CD14-positive monocyte (primary cell): ENCODE results near the gene ARFGAP1. TPM values are rescaled to one million over a fixed set of nuclear protein-coding genes. Genes with fewer than 3 reads are reported as not detected.

Source experiments
- DNase-seq, 3 donors: peaks; one replicate each; pipeline ENCODE4 v3.0.0-alpha.2; 2011 to 2022
- H2AFZ ChIP-seq: 2 replicates; pipeline ENCODE4 v1.6.0; 2012; ENCODE audit warnings: mild to moderate bottlenecking, low read depth, low read length, inconsistent platforms; ENCODE audit not compliant: insufficient read depth, poor library complexity, severe bottlenecking
- H3K27ac ChIP-seq, 2 donors: 1 replicate in 1 of 2; 2 replicates in 1 of 2; pipeline ENCODE4 v1.5.1; 2012 to 2013; ENCODE audit warnings: low read length in 2 of 2, control low read depth in 1 of 2, inconsistent platforms in 1 of 2, low read depth in 1 of 2, mild to moderate bottlenecking in 1 of 2
- H3K27me3 ChIP-seq, 2 donors: one replicate each; pipeline versions ENCODE4 v1.6.0 to v1.6.1; 2011 to 2013; ENCODE audit warnings: low read length in 2 of 2; ENCODE audit not compliant: control insufficient read depth in 2 of 2, insufficient read depth in 2 of 2
- H3K36me3 ChIP-seq, 2 donors: replicated peaks in 1 of 2; 1 replicate in 1 of 2; 2 replicates in 1 of 2; pipeline versions ENCODE4 v1.5.1 to v1.6.1; 2012 to 2013; ENCODE audit warnings: low read length in 2 of 2, control low read depth in 1 of 2, inconsistent platforms in 1 of 2, mild to moderate bottlenecking in 1 of 2; ENCODE audit not compliant: insufficient read depth in 2 of 2, control insufficient read depth in 1 of 2
- H3K4me1 ChIP-seq, 2 donors: 1 replicate in 1 of 2; 2 replicates in 1 of 2; pipeline versions ENCODE4 v1.5.1 to v1.6.1; 2012 to 2013; ENCODE audit warnings: low read length in 2 of 2, control low read depth in 1 of 2, inconsistent platforms in 1 of 2, mild to moderate bottlenecking in 1 of 2, moderate library complexity in 1 of 2; ENCODE audit not compliant: insufficient read depth in 2 of 2, control insufficient read depth in 1 of 2
- H3K4me2 ChIP-seq: replicated peaks from 2 replicates; pipeline ENCODE3; 2012; ENCODE audit warnings: low read length, moderate library complexity, mild to moderate bottlenecking; ENCODE audit not compliant: poor library complexity, severe bottlenecking; ENCODE audit errors: extremely low read depth
- H3K4me3 ChIP-seq, 3 experiments: fragments of 200-600 bp in 1 of 3; sonication (generic) in 1 of 3; replicated peaks in 1 of 3; 1 replicate in 2 of 3; 2 replicates in 1 of 3; pipeline ENCODE4 v1.5.1; 2011 to 2013; ENCODE audit warnings: low read length in 3 of 3, mild to moderate bottlenecking in 3 of 3, control low read depth in 2 of 3, low read depth in 2 of 3, inconsistent platforms in 1 of 3, moderate library complexity in 1 of 3
- H3K79me2 ChIP-seq: 2 replicates; pipeline ENCODE4 v1.6.0; 2012; ENCODE audit warnings: mild to moderate bottlenecking, control low read depth, inconsistent platforms, low read length, moderate library complexity; ENCODE audit not compliant: insufficient read depth
- H3K9ac ChIP-seq: 2 replicates; pipeline ENCODE4 v1.6.0; 2017; ENCODE audit warnings: low read length, mild to moderate bottlenecking; ENCODE audit not compliant: insufficient read depth, poor library complexity, severe bottlenecking
- H3K9me3 ChIP-seq, 2 donors: replicated peaks in 1 of 2; 1 replicate in 1 of 2; 2 replicates in 1 of 2; pipeline versions ENCODE4 v1.5.1 to v1.6.1; 2012 to 2013; ENCODE audit warnings: low read length in 2 of 2, control low read depth in 1 of 2; ENCODE audit not compliant: control insufficient read depth in 1 of 2, insufficient read depth in 1 of 2
- H4K20me1 ChIP-seq: 2 replicates; pipeline ENCODE4 v1.6.0; 2012; ENCODE audit warnings: mild to moderate bottlenecking, low read length, control low read depth, moderate library complexity; ENCODE audit not compliant: insufficient read depth
- H3K27ac Mint-ChIP-seq, 7 donors: one replicate each; pipeline ENCODE4 v1.8.0; 2020; ENCODE audit warnings: mild to moderate bottlenecking in 7 of 7, mixed read lengths in 7 of 7, moderate library complexity in 6 of 7, inconsistent platforms in 2 of 7
- H3K27me3 Mint-ChIP-seq, 3 donors: one replicate each; pipeline ENCODE4 v1.8.0; 2021 to 2022; ENCODE audit warnings: low read depth in 3 of 3, mild to moderate bottlenecking in 3 of 3, mixed read lengths in 3 of 3, moderate library complexity in 3 of 3, inconsistent platforms in 1 of 3
- H3K36me3 Mint-ChIP-seq, 2 donors: one replicate each; pipeline ENCODE4 v1.8.0; 2020; ENCODE audit warnings: mixed read lengths in 2 of 2, inconsistent platforms in 1 of 2, mild to moderate bottlenecking in 1 of 2
- H3K4me1 Mint-ChIP-seq: one replicate; pipeline ENCODE4 v1.8.0; 2020; ENCODE audit warnings: mild to moderate bottlenecking, mixed read lengths
- H3K4me3 Mint-ChIP-seq, 2 donors: one replicate each; pipeline ENCODE4 v1.8.0; 2020; ENCODE audit warnings: mild to moderate bottlenecking in 2 of 2, mixed read lengths in 2 of 2, moderate library complexity in 1 of 2
- H3K9me3 Mint-ChIP-seq, 7 donors: one replicate each; pipeline ENCODE4 v1.8.0; 2020 to 2022; ENCODE audit warnings: mixed read lengths in 7 of 7, mild to moderate bottlenecking in 6 of 7, moderate library complexity in 6 of 7, inconsistent platforms in 2 of 7
- CTCF ChIP-seq: fragments of 200-600 bp; IDR thresholded peaks from one replicate; pipeline ENCODE4 v1.8.0; 2022; ENCODE audit warnings: antibody characterized with exemption, mild to moderate bottlenecking
- WGBS: methylation state at CpG from one replicate; pipeline ENCODE4 v1.1.5; 2013; ENCODE audit warnings: missing lambda C conversion rate; ENCODE audit not compliant: insufficient coverage; 5-methylcytosine and 5-hydroxymethylcytosine counted together
- intact Hi-C, 2 donors: fragments of 100-400 bp; cut with micrococcal nuclease; formaldehyde crosslinking; loops; one replicate each; pipeline versions ENCODE4 v1.15.0 to v1.15.1; 2023
- polyA plus RNA-seq, 3 donors: library from polyadenylated mRNA; depleted of rRNA in 1 of 3; unstranded in 2 of 3; stranded (reverse) in 1 of 3; fragments of 300-500 nt in 2 of 3; fragments of >200 nt in 1 of 3; fragmentation: Illumina TruSeq in 2 of 3; gene quantifications; 1 replicate in 2 of 3; 2 replicates in 1 of 3; pipeline ENCODE4 v1.2.3, GENCODE V29; 2012 to 2021

Gene ARFGAP1
- polyA plus RNA-seq, 3 donors, result 11.2 to 99.8 (median 14.1) TPM

GRCh38 chr20:63316502-63316921 is 43.9 kb downstream of the ARFGAP1 start:
- DNase-seq, result no peak

DNA sequence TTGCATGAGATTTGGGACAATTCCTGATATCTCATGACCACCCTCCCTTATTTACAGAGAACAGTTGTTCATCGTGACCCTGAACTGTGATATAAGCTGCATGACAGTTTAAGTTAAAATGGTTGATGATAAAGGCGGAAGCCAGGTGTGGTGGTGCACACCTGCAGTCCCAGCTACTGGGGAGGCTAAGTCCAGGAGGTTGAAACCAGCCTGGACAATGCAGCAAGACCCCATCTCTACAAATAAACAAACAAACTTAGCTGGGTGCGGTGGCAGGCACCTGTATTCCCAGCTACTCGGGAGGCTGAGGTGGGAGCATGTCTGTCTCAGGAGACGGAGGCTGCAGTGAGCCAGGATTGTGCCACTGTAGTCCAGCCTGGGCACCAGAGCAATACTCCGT is 44.4 kb downstream of the ARFGAP1 start:
- TF ChIP-seq CTCF, result no peak
- H2AFZ ChIP-seq, result no peak overlapping the region
- no peak overlapping the region for H3K9ac ChIP-seq
- no peak overlapping the region for H3K4me3 ChIP-seq
- H3K4me1 ChIP-seq, result no peaks in the 10 kb centered on the region
- WGBS, result 88% methylated on average over 4 of the region's 6 CpGs
- H3K27me3 Mint-ChIP-seq, result peaks cover 0 to 3% (median 2%) of the 10 kb centered on the region in 3 donors
- no peak overlapping the region for H3K4me2 ChIP-seq
- intact Hi-C loops, result no loop called here
- no peaks in the 10 kb centered on the region for H3K36me3 ChIP-seq
- H4K20me1 ChIP-seq, result no peaks in the 10 kb centered on the region
- H3K36me3 Mint-ChIP-seq, result no peaks in the 10 kb centered on the region
- no peaks in the 10 kb centered on the region for H3K9me3 ChIP-seq
- H3K4me3 Mint-ChIP-seq, result no peak overlapping the region
- H3K27ac ChIP-seq, result no peak overlapping the region
- no peaks in the 10 kb centered on the region for H3K79me2 ChIP-seq
- peaks cover 0 to under 1% of the 10 kb centered on the region in 2 donors for H3K27me3 ChIP-seq
- DNase-seq, result no peak
- H3K9me3 Mint-ChIP-seq, result no peaks in the 10 kb centered on the region
- no peak overlapping the region for H3K27ac Mint-ChIP-seq
- no peaks in the 10 kb centered on the region for H3K4me1 Mint-ChIP-seq

More at GRCh38 chr20:63316502-63316921, 43.9 kb downstream of the ARFGAP1 start:
- H3K79me2 ChIP-seq, result no peaks in the 10 kb centered on the region
- no peaks in the 10 kb centered on the region for H3K4me1 ChIP-seq
- no peak overlapping the region for H3K4me3 Mint-ChIP-seq
- H3K9ac ChIP-seq, result no peak overlapping the region
- no peaks in the 10 kb centered on the region for H4K20me1 ChIP-seq
- H3K27me3 Mint-ChIP-seq, result peaks cover 0 to 3% (median 2%) of the 10 kb centered on the region in 3 donors
- TF ChIP-seq CTCF, result no peak
- H3K4me1 Mint-ChIP-seq, result no peaks in the 10 kb centered on the region
- no peaks in the 10 kb centered on the region for H3K9me3 Mint-ChIP-seq
- H3K4me2 ChIP-seq, result no peak overlapping the region
- H3K36me3 Mint-ChIP-seq, result no peaks in the 10 kb centered on the region
- no peak overlapping the region for H2AFZ ChIP-seq
- WGBS, result 88% methylated on average over 9 of the region's 14 CpGs
- intact Hi-C loops, result no loop called here
- H3K27me3 ChIP-seq, result no peaks in the 10 kb centered on the region
- no peak overlapping the region for H3K27ac Mint-ChIP-seq
- no peak overlapping the region for H3K4me3 ChIP-seq
- no peaks in the 10 kb centered on the region for H3K9me3 ChIP-seq
- no peak overlapping the region for H3K27ac ChIP-seq
- no peaks in the 10 kb centered on the region for H3K36me3 ChIP-seq
